Smooth muscle cell (in vitro differentiated cells): ENCODE results near the gene MCF2L2. TPM values are rescaled to one million over a fixed set of nuclear protein-coding genes. Genes with fewer than 3 reads are reported as not detected.

Experiments
- DNase-seq: peaks from one replicate; lab custom pipeline; 2025; ENCODE audit not compliant: unreplicated experiment; lab: John Stamatoyannopoulos, UW
- H2AFZ ChIP-seq: fragments of 200-600 bp; sonication (generic); 2 replicates; pipeline ENCODE4 v1.6.0; 2016; ENCODE audit warnings: antibody characterized with exemption, low read depth, mild to moderate bottlenecking
- H3F3A ChIP-seq: fragments of 200-600 bp; sonication (generic); 2 replicates; pipeline ENCODE4 v1.6.0; 2017; ENCODE audit warnings: antibody characterized with exemption, low read depth
- H3K27ac ChIP-seq: fragments of 200-600 bp; sonication (generic); 2 replicates; pipeline ENCODE4 v1.5.1; 2016; ENCODE audit warnings: low read depth, mild to moderate bottlenecking
- H3K27me3 ChIP-seq: fragments of 200-600 bp; sonication (generic); 2 replicates; pipeline ENCODE4 v1.6.1; 2016; ENCODE audit warnings: low read depth, mild to moderate bottlenecking
- H3K36me3 ChIP-seq: fragments of 200-600 bp; sonication (generic); 2 replicates; pipeline ENCODE4 v1.5.1; 2016; ENCODE audit warnings: low read depth
- H3K4me1 ChIP-seq: fragments of 200-600 bp; sonication (generic); 2 replicates; pipeline ENCODE4 v1.5.1; 2016; ENCODE audit warnings: low read depth
- H3K4me2 ChIP-seq: fragments of 200-600 bp; sonication (generic); 2 replicates; pipeline ENCODE4 v1.6.0; 2016; ENCODE audit warnings: mild to moderate bottlenecking
- H3K4me3 ChIP-seq: fragments of 200-600 bp; sonication (generic); 2 replicates; pipeline ENCODE4 v1.5.1; 2016; ENCODE audit warnings: mild to moderate bottlenecking
- H3K79me2 ChIP-seq: fragments of 200-600 bp; sonication (generic); 2 replicates; pipeline ENCODE4 v1.6.0; 2016; ENCODE audit warnings: low read depth, mild to moderate bottlenecking
- H3K9ac ChIP-seq: fragments of 200-600 bp; sonication (generic); 2 replicates; pipeline ENCODE4 v1.6.0; 2016; ENCODE audit warnings: low read depth
- H3K9me3 ChIP-seq: fragments of 200-600 bp; sonication (generic); replicated peaks from 2 replicates; pipeline ENCODE4 v1.5.1; 2016; ENCODE audit warnings: low read depth
- H4K20me1 ChIP-seq: fragments of 200-600 bp; sonication (generic); 2 replicates; pipeline ENCODE4 v1.6.0; 2016; ENCODE audit warnings: low read depth
- WGBS: methylation state at CpG from one replicate; pipeline ENCODE4 v1.1.7; 2016; ENCODE audit warnings: low lambda C conversion rate; 5-methylcytosine and 5-hydroxymethylcytosine counted together
- polyA plus RNA-seq: library from polyadenylated mRNA; unstranded; fragments of >200 nt; fragmentation: Nextera tagmentation; extraction: Ambion mirVana; gene quantifications from 2 replicates; pipeline ENCODE4 v1.2.1, GENCODE V29; 2016
- total RNA-seq: library from RNA; depleted of rRNA; stranded (reverse); fragments of >200 nt; gene quantifications from 2 replicates; pipeline ENCODE4 v1.2.3, GENCODE V29; 2014
- TF ChIP-seq, protein P1 (sequence below): fragments of 200-600 bp; sonication (generic); IDR thresholded peaks from 2 replicates; pipeline ENCODE4 v1.5.1; 2017; ENCODE audit warnings: borderline replicate concordance, mild to moderate bottlenecking, antibody characterized with exemption; ENCODE audit not compliant: insufficient read depth, poor library complexity, severe bottlenecking

Gene MCF2L2
- total and polyA plus RNA-seq, 2 experiments from 2014 or later = 0.09 TPM; not detected in 1

DNA sequence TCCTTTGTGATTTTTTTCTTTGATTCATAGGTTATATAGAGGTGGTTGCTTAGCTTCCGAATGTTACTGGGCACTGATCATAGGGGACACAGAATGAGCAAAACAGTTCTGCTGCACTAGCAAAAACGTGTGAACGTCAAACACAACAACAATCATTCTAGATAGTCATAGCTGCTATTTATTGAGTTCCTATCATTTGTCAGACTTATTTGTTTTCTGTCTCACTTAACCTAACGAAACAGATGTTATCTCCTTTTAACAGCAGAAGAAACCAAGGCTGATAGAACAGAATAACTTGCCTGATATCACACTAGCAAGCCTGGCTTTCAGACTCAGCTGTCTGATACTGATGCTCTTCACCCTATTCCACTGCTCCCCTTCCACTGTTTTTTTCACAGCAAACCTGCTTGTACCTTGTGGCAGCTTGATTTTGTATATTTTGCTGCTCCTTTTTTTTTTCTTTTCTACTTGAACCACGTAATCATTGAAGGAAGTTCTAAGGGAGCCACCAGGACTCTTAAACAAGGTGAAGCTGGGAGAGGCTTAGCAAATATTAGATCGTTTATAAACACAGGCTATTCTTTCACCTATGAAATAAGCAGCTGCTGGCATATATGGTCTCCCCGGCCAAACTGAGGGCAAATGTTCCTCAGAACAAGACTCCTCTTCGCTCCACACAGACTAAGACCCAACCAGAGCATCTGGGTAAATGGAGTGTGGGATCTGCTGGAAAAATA lies 78.8 kb downstream of the MCF2L2 start:
- no peaks in the 10 kb centered on the region for H3K79me2 ChIP-seq
- no peak overlapping the region for H3K4me2 ChIP-seq
- H3K9me3 ChIP-seq = no peaks in the 10 kb centered on the region
- TF ChIP-seq, protein P1, sequence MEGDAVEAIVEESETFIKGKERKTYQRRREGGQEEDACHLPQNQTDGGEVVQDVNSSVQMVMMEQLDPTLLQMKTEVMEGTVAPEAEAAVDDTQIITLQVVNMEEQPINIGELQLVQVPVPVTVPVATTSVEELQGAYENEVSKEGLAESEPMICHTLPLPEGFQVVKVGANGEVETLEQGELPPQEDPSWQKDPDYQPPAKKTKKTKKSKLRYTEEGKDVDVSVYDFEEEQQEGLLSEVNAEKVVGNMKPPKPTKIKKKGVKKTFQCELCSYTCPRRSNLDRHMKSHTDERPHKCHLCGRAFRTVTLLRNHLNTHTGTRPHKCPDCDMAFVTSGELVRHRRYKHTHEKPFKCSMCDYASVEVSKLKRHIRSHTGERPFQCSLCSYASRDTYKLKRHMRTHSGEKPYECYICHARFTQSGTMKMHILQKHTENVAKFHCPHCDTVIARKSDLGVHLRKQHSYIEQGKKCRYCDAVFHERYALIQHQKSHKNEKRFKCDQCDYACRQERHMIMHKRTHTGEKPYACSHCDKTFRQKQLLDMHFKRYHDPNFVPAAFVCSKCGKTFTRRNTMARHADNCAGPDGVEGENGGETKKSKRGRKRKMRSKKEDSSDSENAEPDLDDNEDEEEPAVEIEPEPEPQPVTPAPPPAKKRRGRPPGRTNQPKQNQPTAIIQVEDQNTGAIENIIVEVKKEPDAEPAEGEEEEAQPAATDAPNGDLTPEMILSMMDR = no peak
- no peak overlapping the region for H3K27ac ChIP-seq
- H3K4me3 ChIP-seq = no peak overlapping the region
- H3K4me1 ChIP-seq = no peaks in the 10 kb centered on the region
- no peak overlapping the region for H3K9ac ChIP-seq
- WGBS = 81% methylated on average over 8 of the region's 8 CpGs
- H3K36me3 ChIP-seq = no peaks in the 10 kb centered on the region
- H3F3A ChIP-seq = no peaks in the 10 kb centered on the region
- no peaks in the 10 kb centered on the region for H4K20me1 ChIP-seq
- no peaks in the 10 kb centered on the region for H3K27me3 ChIP-seq
- no peak for DNase-seq
- H2AFZ ChIP-seq = no peak overlapping the region

DNA sequence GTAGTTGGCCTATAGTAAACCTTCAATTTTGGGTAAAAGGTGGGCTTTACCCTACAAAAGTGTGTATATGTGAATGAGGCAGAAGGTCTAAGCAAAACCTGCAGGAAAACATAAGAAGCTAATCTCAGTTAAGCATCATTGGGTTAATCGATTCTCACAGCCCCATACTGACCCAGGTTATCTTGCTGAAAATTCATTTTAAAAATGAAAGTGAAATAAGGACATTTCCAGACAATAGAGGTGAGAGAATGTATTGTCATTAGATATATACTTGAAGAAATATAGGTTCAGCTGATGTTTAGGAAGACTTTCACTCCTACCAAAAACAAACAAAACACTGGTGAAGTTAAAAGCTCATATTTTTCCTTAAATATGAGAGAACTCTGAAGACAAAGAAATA lies 85.6 kb downstream of the MCF2L2 start:
- WGBS = 96% methylated on average over 1 of the region's 1 CpG
- no peak for DNase-seq
- Histone ChIP-seq H3K9ac (no peak overlapping the region), H4K20me1 (no peaks in the 10 kb centered on the region), H3K4me3 (no peak overlapping the region), H3K4me1 (no peaks in the 10 kb centered on the region), H3K36me3 (no peaks in the 10 kb centered on the region), H3K79me2 (no peaks in the 10 kb centered on the region), H3K4me2 (no peak overlapping the region), H2AFZ (no peak overlapping the region), H3K27ac (no peak overlapping the region), H3K27me3 (no peaks in the 10 kb centered on the region), H3K9me3 (no peaks in the 10 kb centered on the region), H3F3A (no peaks in the 10 kb centered on the region)
- TF ChIP-seq, protein P1 = no peak

DNA sequence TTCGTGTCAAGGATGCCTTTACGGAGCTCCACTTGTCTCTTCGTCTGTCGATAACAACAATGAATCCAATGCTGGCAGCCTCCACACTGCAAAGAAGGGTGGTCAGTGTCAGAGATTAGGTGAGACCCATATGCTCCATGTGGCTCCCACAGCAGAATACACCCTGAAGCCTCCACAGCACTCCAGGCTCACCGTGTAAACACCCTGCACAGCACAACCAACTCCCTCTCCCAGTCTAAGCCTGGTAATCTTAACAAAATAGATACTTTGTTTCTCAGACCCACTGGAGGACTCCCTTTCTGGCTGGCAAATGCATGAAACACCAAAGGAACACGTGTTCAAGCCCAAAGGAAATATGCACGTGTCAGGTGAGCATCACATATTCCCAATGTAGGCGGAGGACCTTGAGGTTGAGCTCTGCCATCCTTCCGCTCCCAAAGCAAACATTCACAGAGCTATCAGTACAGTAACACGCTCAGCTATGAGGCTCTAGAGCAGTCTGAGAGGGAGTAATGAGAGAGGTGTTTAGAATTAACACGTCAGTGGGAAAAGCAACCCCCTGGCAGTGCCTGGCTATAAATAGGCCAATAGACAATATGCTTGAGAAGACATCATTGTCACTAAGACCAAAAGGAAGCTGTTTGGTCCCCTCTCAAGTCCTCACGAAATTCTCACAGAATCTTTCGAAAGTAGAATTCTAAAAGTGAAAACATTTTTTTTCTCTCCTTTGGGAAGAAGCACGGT lies 86.7 kb downstream of the MCF2L2 start:
- Histone ChIP-seq H3K79me2 (no peaks in the 10 kb centered on the region), H3K9ac (no peak overlapping the region), H3F3A (no peaks in the 10 kb centered on the region), H3K4me1 (no peaks in the 10 kb centered on the region), H3K9me3 (no peaks in the 10 kb centered on the region), H2AFZ (no peak overlapping the region), H3K27me3 (no peaks in the 10 kb centered on the region), H3K27ac (no peak overlapping the region), H3K4me2 (no peak overlapping the region), H3K4me3 (no peak overlapping the region), H4K20me1 (no peaks in the 10 kb centered on the region), H3K36me3 (no peaks in the 10 kb centered on the region)
- WGBS = 85% methylated on average over 14 of the region's 14 CpGs
- no peak for DNase-seq
- TF ChIP-seq, protein P1 = no peak

DNA sequence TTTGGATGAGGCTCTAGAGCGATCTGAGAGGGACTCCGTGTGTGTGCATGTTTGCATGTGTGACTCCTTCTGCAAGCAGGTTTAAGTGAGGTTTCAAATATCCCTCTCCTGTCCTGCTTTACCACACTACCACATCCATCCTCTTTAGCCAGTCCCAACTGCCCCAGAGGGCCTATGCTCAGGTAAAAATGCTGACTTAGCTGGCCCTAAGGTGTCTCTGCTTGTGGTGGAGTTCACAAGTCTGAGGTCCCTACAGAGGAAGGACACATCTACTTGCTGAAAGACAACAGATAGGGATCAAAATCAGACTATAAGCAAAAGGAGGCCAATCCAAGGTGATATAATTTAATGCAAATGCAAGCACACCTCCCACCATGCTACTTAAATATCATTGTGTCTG lies 88.2 kb downstream of the MCF2L2 start:
- Histone ChIP-seq H3K79me2 (no peaks in the 10 kb centered on the region), H3K9me3 (no peaks in the 10 kb centered on the region), H3K27ac (no peak overlapping the region), H3F3A (no peaks in the 10 kb centered on the region), H3K4me1 (no peaks in the 10 kb centered on the region), H2AFZ (no peak overlapping the region), H3K27me3 (no peaks in the 10 kb centered on the region), H3K4me2 (no peak overlapping the region), H3K9ac (no peak overlapping the region), H4K20me1 (no peaks in the 10 kb centered on the region), H3K36me3 (no peaks in the 10 kb centered on the region), H3K4me3 (no peak overlapping the region)
- 97% methylated on average over 2 of the region's 2 CpGs for WGBS
- DNase-seq = no peak
- TF ChIP-seq, protein P1 = no peak
